GM13976 (cell line): Measurements from ENCODE around the gene CAPNS1.

Experiments used
- DNase-seq: peaks from one replicate; pipeline ENCODE4 v3.0.0; 2012; ENCODE audit warnings: low spot score
- in situ Hi-C: fragments of 300-500 bp; cut with MboI; formaldehyde crosslinking; loops from one replicate; pipeline ENCODE4 v1.12.0; 2022; ENCODE audit warnings: low sequenced_read_pairs, mixed read lengths, inconsistent platforms; ENCODE audit not compliant: unreplicated experiment
- TF ChIP-seq, protein P1 (sequence below): IDR thresholded peaks from 2 replicates; pipeline ENCODE4 v1.5.1; 2012; ENCODE audit warnings: borderline replicate concordance, mild to moderate bottlenecking; ENCODE audit not compliant: insufficient read depth; ENCODE audit errors: extremely low read depth, missing control alignments, control extremely low read depth

CAPNS1 gene

GRCh38 chr19:36106441-36106840 lies 33.4 kb upstream of the CAPNS1 start:
- TF ChIP-seq, protein P1, sequence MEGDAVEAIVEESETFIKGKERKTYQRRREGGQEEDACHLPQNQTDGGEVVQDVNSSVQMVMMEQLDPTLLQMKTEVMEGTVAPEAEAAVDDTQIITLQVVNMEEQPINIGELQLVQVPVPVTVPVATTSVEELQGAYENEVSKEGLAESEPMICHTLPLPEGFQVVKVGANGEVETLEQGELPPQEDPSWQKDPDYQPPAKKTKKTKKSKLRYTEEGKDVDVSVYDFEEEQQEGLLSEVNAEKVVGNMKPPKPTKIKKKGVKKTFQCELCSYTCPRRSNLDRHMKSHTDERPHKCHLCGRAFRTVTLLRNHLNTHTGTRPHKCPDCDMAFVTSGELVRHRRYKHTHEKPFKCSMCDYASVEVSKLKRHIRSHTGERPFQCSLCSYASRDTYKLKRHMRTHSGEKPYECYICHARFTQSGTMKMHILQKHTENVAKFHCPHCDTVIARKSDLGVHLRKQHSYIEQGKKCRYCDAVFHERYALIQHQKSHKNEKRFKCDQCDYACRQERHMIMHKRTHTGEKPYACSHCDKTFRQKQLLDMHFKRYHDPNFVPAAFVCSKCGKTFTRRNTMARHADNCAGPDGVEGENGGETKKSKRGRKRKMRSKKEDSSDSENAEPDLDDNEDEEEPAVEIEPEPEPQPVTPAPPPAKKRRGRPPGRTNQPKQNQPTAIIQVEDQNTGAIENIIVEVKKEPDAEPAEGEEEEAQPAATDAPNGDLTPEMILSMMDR, result no peak
- DNase-seq, result no peak
- in situ Hi-C loops, result no loop called here

DNA sequence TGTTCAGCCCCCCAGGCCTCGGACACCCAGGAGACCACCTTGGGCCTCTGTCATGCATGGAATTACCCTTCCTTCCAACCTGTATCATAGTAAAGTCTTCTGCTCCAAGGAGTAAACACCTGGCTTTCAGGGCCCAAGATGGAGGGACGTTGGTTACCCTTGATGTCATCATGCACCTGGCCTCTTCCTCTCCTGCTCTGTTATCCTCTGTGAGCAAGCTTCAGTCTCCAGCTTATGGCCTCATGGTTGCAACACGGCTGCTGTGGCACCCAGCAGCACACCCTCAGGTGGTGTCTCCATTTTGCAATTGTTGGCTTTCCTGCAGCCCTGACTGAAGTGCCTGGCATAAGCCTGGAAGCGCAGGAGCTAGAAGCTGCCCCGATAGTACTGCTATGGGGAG lies 32.9 kb upstream of the CAPNS1 start:
- TF ChIP-seq, protein P1, result no peak
- in situ Hi-C loops, result no loop called here
- no peak for DNase-seq

DNA sequence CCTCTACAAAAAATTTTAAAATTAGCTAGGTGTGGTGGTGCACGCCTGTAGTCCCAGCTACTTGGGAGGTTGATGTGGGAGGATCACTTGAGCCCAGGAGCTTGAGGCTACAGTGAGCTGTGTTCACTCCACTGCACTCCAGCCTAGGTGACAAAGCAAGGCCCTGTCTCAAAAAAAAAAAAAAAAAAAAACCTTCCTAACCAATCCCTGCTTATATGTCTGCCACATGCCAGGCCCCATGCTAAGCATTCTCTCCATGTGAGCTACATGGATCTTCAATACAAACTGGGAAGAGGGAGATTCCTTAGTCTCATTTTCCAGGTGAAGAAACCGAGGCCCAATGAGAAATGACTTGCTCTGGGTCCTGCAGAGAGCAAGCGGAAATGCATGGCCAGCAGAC lies 31.2 kb upstream of the CAPNS1 start:
- no peak for DNase-seq
- in situ Hi-C loops, result no loop called here

DNA sequence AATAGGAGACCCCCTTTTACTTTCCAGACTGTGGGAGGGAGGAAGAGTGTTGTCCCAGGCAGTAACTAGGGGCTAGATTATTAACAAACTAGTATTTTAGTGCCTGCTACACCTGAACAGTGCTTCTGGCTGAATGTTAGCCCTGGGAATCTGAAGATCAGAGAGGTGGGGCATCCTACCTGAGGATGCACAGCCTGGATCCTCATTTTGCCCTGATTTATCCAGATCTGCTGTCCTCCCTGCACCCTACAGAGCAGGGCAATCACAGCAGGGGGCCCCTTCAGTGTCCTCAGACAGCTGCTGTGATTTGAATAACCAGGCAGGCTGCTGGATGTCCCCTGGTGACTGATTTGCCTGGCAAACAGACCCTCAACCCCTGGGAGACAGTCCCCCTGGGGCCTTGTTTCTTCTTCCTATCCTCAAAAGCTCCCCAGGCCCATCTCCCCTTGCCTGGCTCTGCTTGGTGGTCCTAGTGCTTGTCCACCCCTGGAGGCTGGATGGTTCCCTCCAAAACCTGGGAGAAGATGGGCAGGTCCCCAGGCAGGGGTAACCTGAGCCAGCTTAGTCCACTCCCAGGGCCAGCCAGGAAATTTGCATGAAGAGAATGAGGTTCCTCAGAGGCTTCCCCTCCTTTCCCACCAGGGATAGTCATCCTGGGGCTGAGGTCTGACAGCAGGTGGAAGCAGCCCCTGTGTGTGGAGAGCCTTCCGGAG lies 29.2 kb upstream of the CAPNS1 start, which contains the start of gene OVOL3:
OVOL3 (plus strand) TSS at position 657 of the 713 bp plus-strand sequence. CDS start 60 bp downstream, outside the sequence.
- in situ Hi-C loops, result no loop called here
- TF ChIP-seq, protein P1, result no peak
- no peak for DNase-seq

More for the DNA sequence above, 31.2 kb upstream of the CAPNS1 start:
- TF ChIP-seq, protein P1, result no peak

- DNase-seq, result no peak
- TF ChIP-seq, protein P1, result no peak
- in situ Hi-C loops, result no loop called here
Measured at GRCh38 chr19:36111200-36111539, 28.7 kb upstream of the CAPNS1 start.

GRCh38 chr19:36112678-36113077 lies 27.2 kb upstream of the CAPNS1 start:
- TF ChIP-seq, protein P1, result no peak
- no peak for DNase-seq
- in situ Hi-C loops, result no loop called here
